ENCODE data around the gene TLR5. TPM values are rescaled to one million over a fixed set of nuclear protein-coding genes. Genes with fewer than 3 reads are reported as not detected.

Gene TLR5
- polyA plus RNA-seq, 1 of the 3 experiments (the other 2 are of a cell fraction), result not detected

GRCh38 chr1:223189525-223189902 is 46.5 kb upstream of the TLR5 start:
- no peaks in the 10 kb centered on the region for H3K4me1 ChIP-seq (ENCODE audit: control insufficient read depth in 1 of 2, insufficient read depth in 2 of 2, low read depth in 1 of 2, low read length in 1 of 2)
- H3K27ac ChIP-seq (ENCODE audit: low read depth in 2 of 2, low read length in 1 of 2), result no peak overlapping the region
- H3K79me2 ChIP-seq (ENCODE audit: insufficient read depth), result no peaks in the 10 kb centered on the region
- DNase-seq, result no peak
- no peaks in the 10 kb centered on the region for H3K9me3 ChIP-seq
- TF ChIP-seq RCOR1 (IDR thresholded peaks at IDR 0.05; ENCODE audit: low read length) (no peak), POLR2AphosphoS5 (IDR thresholded peaks at IDR 0.05; ENCODE audit: low read depth, low read length) (no peak), GATA2 (CRISPR knock-in tag; IDR thresholded peaks at IDR 0.05) (no peak), MAX (IDR thresholded peaks at IDR 0.05; ENCODE audit: low read depth) (no peak), FOXM1 (IDR thresholded peaks at IDR 0.05; ENCODE audit: low read depth) (no peak), NRF1 (IDR thresholded peaks at IDR 0.05; ENCODE audit: low read depth, low read length) (no peak), GABPA (IDR thresholded peaks at IDR 0.05; ENCODE audit: low read depth) (no peak), REST (IDR thresholded peaks at IDR 0.05; ENCODE audit: low read depth, low read length) (no peak), NFIC (IDR thresholded peaks at IDR 0.05; ENCODE audit: borderline replicate concordance) (no peak), EZH2phosphoT487 (IDR thresholded peaks at IDR 0.05; ENCODE audit: borderline replicate concordance, low read depth) (no peak)
- CTCF ChIA-PET, result interaction anchor here (0.6 kb wide), 1 partner anchor 27 kb away, joined by 3 read pairs; no protein-coding TSS in a partner anchor
- no peak overlapping the region for H3K9ac ChIP-seq
- H3F3A ChIP-seq (replicated peaks; ENCODE audit: insufficient read depth), result no peaks in the 10 kb centered on the region
- no peak overlapping the region for H3K4me3 ChIP-seq (ENCODE audit: low read depth in 2 of 2, low read length in 1 of 2)
- H3K36me3 ChIP-seq (replicated peaks in 1 of 2; ENCODE audit: control insufficient read depth in 1 of 2, insufficient read depth in 2 of 2, low read length in 1 of 2), result no peaks in the 10 kb centered on the region
- WGBS (ENCODE audit: low lambda C conversion rate), result 37% methylated on average over 4 of the region's 4 CpGs
- no peaks in the 10 kb centered on the region for H3K9me2 ChIP-seq
- H4K20me1 ChIP-seq (ENCODE audit: insufficient read depth), result no peaks in the 10 kb centered on the region
- no peak overlapping the region for H2AFZ ChIP-seq (ENCODE audit: low read depth)
- H3K4me2 ChIP-seq, result no peak overlapping the region
- H3K27me3 ChIP-seq (ENCODE audit: insufficient read depth), result no peaks in the 10 kb centered on the region
- POLR2A ChIA-PET, result no interaction called here

- no peaks in the 10 kb centered on the region for H3K36me3 ChIP-seq (replicated peaks in 1 of 2; ENCODE audit: control insufficient read depth in 1 of 2, insufficient read depth in 2 of 2, low read length in 1 of 2)
- no peak overlapping the region for H3K9ac ChIP-seq
- no peaks in the 10 kb centered on the region for H3K79me2 ChIP-seq (ENCODE audit: insufficient read depth)
- DNase-seq, result no peak
- WGBS (ENCODE audit: low lambda C conversion rate), result 34% methylated on average over 5 of the region's 5 CpGs
- no peak overlapping the region for H3K4me3 ChIP-seq (ENCODE audit: low read depth in 2 of 2, low read length in 1 of 2)
- H3F3A ChIP-seq (replicated peaks; ENCODE audit: insufficient read depth), result no peaks in the 10 kb centered on the region
- no peaks in the 10 kb centered on the region for H3K4me1 ChIP-seq (ENCODE audit: control insufficient read depth in 1 of 2, insufficient read depth in 2 of 2, low read depth in 1 of 2, low read length in 1 of 2)
- H4K20me1 ChIP-seq (ENCODE audit: insufficient read depth), result no peaks in the 10 kb centered on the region
- no peak overlapping the region for H3K27ac ChIP-seq (ENCODE audit: low read depth in 2 of 2, low read length in 1 of 2)
- no peak overlapping the region for H2AFZ ChIP-seq (ENCODE audit: low read depth)
- no peak overlapping the region for H3K4me2 ChIP-seq
- ChIA-PET POLR2A (no interaction called here), CTCF (no interaction called here)
- H3K27me3 ChIP-seq (ENCODE audit: insufficient read depth), result no peaks in the 10 kb centered on the region
- no peaks in the 10 kb centered on the region for H3K9me3 ChIP-seq
- no peaks in the 10 kb centered on the region for H3K9me2 ChIP-seq
- TF ChIP-seq POLR2AphosphoS5 (IDR thresholded peaks at IDR 0.05; ENCODE audit: low read depth, low read length) (no peak), GABPA (IDR thresholded peaks at IDR 0.05; ENCODE audit: low read depth) (no peak), MAX (IDR thresholded peaks at IDR 0.05; ENCODE audit: low read depth) (no peak), RAD21 (IDR thresholded peaks at IDR 0.05; ENCODE audit: low read length) (no peak), REST (IDR thresholded peaks at IDR 0.05; ENCODE audit: low read depth, low read length) (no peak), EP300 (IDR thresholded peaks at IDR 0.05; ENCODE audit: borderline replicate concordance in 1 of 2, low read depth in 1 of 2, low read length in 1 of 2) (no peak), CHD2 (IDR thresholded peaks at IDR 0.05; ENCODE audit: low read length, partially characterized antibody) (no peak), MEF2A (IDR thresholded peaks at IDR 0.05; ENCODE audit: borderline replicate concordance, low read depth) (no peak), USF2 (IDR thresholded peaks at IDR 0.05; ENCODE audit: borderline replicate concordance, low read depth, low read length) (no peak), IRF3 (IDR thresholded peaks at IDR 0.05; ENCODE audit: low read depth, low read length) (no peak)
These were observed 45.7 kb upstream of the TLR5 start for GRCh38 chr1:223188618-223189356.
